ENCODE measurements around the gene ZFYVE19. TPM values are rescaled to one million over a fixed set of nuclear protein-coding genes. Genes with fewer than 3 reads are reported as not detected.

ZFYVE19 gene
- total and polyA plus RNA-seq, 3 donors from 2014 or later, result 22.4 to 38.2 (median 26.3) TPM

DNA sequence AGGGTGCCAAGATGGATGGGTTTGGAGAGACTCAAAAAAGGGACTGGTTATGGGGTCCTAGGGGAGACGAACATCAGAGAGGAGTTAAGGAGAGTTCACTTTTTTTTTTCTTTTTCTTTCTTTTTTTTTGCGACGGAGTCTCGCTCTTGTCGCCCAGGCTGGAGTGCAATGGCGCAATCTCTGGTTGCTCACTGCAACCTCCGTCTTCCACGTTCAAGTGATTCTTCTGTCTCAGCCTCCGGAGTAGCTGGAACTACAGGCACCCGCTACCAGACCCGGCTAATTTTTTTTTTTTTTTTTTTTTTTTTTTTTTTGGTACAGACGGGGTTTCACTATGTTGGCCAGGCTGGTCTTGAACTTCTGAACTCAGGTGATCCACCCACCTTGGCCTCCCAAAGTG is 38.1 kb downstream of the ZFYVE19 start:
- H3K36me3 ChIP-seq (ENCODE audit: low read depth, missing control alignments), result no peaks in the 10 kb centered on the region
- 42 to 49% methylated on average over 12 of the region's 12 CpGs for WGBS, 2 donors
- TF ChIP-seq POLR2A (IDR thresholded peaks at IDR 0.05), result no peak
- TF ChIP-seq, protein P1, sequence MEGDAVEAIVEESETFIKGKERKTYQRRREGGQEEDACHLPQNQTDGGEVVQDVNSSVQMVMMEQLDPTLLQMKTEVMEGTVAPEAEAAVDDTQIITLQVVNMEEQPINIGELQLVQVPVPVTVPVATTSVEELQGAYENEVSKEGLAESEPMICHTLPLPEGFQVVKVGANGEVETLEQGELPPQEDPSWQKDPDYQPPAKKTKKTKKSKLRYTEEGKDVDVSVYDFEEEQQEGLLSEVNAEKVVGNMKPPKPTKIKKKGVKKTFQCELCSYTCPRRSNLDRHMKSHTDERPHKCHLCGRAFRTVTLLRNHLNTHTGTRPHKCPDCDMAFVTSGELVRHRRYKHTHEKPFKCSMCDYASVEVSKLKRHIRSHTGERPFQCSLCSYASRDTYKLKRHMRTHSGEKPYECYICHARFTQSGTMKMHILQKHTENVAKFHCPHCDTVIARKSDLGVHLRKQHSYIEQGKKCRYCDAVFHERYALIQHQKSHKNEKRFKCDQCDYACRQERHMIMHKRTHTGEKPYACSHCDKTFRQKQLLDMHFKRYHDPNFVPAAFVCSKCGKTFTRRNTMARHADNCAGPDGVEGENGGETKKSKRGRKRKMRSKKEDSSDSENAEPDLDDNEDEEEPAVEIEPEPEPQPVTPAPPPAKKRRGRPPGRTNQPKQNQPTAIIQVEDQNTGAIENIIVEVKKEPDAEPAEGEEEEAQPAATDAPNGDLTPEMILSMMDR (IDR thresholded peaks at IDR 0.05), result no peak
- H3K9me3 ChIP-seq, result no peaks in the 10 kb centered on the region
- peak overlapping the region in 1 of 2 donors; percentile 58 for H3K4me3 ChIP-seq
- no peaks in the 10 kb centered on the region for H3K27me3 ChIP-seq
- no peak overlapping the region for H3K27ac ChIP-seq
- intact Hi-C loops (cut with DNase I; ENCODE audit: low total_unique reads), result no loop called here
- no peak for DNase-seq
- H3K4me1 ChIP-seq, result peaks cover 8% of the 10 kb centered on the region

DNA sequence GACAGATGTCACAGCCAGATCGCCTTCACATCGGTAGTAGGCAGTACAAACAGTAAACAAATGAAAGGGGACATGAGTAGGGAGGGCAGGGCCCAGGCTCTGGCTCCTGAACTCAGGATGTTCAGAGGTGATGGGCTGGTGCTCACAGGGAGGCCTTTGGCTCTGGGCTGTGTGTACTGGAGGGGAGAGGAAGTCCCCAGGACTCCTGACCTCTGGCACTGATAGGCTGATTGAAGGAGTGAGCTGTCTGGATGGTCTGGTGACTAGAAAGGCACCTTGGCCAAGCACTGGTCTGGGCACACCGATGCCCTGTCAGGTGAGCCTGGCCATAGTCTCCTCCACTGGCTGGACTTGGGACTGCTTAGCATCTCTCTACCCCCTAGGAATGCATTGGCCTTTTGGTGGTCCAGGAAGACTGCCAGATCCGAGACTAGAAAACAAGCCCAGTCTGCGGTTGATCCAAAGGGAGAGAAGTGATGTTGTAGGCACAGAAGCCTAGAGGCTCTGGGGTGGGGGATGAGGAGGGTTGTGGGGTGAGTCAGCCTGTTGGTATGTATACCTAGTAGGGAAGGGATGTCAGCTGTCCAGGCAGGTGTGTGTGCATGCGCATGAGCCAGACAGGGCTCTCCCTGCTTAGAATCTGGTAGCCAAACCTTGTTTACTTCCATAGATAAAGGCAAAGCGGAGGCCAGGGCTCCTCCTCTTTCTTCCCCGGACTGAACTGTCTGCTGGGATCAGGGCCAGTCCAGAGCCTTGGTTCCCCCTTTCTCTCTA is 38.8 kb downstream of the ZFYVE19 start:
- no peak for DNase-seq
- Histone ChIP-seq H3K4me1 (peaks cover 8% of the 10 kb centered on the region), H3K27me3 (no peaks in the 10 kb centered on the region), H3K27ac (no peak overlapping the region), H3K36me3 (ENCODE audit: low read depth, missing control alignments) (no peaks in the 10 kb centered on the region), H3K9me3 (no peaks in the 10 kb centered on the region), H3K4me3 (no peak overlapping the region)
- intact Hi-C loops (cut with DNase I; ENCODE audit: low total_unique reads), result no loop called here
- WGBS, 2 donors, result 77 to 88% methylated on average over 7 to 8 of the region's 8 CpGs
- TF ChIP-seq, protein P1 (IDR thresholded peaks at IDR 0.05), result no peak
- no peak for TF ChIP-seq POLR2A (IDR thresholded peaks at IDR 0.05)

GRCh38 chr15:40846841-40847222 is 39.9 kb downstream of the ZFYVE19 start:
- intact Hi-C loops (cut with DNase I; ENCODE audit: low total_unique reads), result no loop called here
- Histone ChIP-seq H3K36me3 (ENCODE audit: low read depth, missing control alignments) (no peaks in the 10 kb centered on the region), H3K27me3 (no peaks in the 10 kb centered on the region), H3K27ac (no peak overlapping the region), H3K9me3 (no peaks in the 10 kb centered on the region), H3K4me1 (peaks cover 8% of the 10 kb centered on the region), H3K4me3 (no peak overlapping the region)
- TF ChIP-seq, protein P1 (IDR thresholded peaks at IDR 0.05), result no peak
- TF ChIP-seq POLR2A (IDR thresholded peaks at IDR 0.05), result no peak
- no peak for DNase-seq

DNA sequence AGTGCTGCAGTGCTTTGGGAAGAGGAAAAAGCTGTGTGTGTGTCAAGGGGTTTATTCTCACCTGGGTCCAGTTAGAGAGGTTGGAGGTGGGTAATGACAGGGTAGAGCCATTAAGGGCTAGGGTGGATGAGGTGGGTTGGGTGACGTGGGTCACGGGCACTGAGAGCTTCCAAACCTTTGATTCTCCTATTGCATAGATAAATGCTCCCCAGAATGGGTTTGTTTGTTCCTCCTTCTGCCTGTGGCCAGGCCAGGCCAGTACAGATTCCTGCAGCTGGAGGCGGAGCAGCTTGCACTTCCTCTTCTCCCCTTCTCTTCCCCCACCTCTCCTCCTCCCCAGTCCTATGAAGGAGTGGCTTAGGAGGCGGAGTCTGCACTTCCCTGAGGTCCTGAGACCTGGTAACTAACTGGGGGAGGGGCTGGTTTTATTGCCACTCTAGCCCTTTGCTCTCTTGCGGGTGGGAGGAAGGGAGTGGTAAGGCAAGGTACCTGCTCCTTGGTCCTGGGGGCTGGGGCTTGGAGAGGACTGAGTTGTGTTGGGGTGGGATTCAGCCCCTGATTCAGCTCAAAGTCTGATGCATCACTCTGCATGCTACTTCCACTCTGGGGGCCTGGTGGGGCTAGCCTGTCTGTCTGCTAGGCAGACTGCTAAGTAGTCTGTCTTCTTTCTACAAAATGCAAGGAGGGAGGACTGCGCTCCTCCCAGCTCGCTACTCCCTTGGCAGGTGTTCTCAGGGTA is 40.5 kb downstream of the ZFYVE19 start:
- no peak overlapping the region for H3K27ac ChIP-seq
- no peaks in the 10 kb centered on the region for H3K27me3 ChIP-seq
- TF ChIP-seq, protein P1 (IDR thresholded peaks at IDR 0.05), result no peak
- TF ChIP-seq POLR2A (IDR thresholded peaks at IDR 0.05), result no peak
- DNase-seq, result peak; percentile 27
- no peaks in the 10 kb centered on the region for H3K36me3 ChIP-seq (ENCODE audit: low read depth, missing control alignments)
- H3K9me3 ChIP-seq, result no peaks in the 10 kb centered on the region
- peaks cover 8% of the 10 kb centered on the region for H3K4me1 ChIP-seq
- H3K4me3 ChIP-seq, result no peak overlapping the region
- intact Hi-C loops (cut with DNase I; ENCODE audit: low total_unique reads), result no loop called here
- WGBS, 2 donors, result 81 to 88% methylated on average over 7 of the region's 7 CpGs

All from testis (tissue), 3 donors.